ENCODE measurements around the gene RPL9. TPM values are rescaled to one million over a fixed set of nuclear protein-coding genes. Genes with fewer than 3 reads are reported as not detected.

RPL9 gene
- total RNA-seq, 4 donors from 2014 or later, result 2,396 to 3,997 (median 2,918) TPM

- TF ChIP-seq EP300 (IDR thresholded peaks at IDR 0.05), result no peak
- TF ChIP-seq, protein P1, sequence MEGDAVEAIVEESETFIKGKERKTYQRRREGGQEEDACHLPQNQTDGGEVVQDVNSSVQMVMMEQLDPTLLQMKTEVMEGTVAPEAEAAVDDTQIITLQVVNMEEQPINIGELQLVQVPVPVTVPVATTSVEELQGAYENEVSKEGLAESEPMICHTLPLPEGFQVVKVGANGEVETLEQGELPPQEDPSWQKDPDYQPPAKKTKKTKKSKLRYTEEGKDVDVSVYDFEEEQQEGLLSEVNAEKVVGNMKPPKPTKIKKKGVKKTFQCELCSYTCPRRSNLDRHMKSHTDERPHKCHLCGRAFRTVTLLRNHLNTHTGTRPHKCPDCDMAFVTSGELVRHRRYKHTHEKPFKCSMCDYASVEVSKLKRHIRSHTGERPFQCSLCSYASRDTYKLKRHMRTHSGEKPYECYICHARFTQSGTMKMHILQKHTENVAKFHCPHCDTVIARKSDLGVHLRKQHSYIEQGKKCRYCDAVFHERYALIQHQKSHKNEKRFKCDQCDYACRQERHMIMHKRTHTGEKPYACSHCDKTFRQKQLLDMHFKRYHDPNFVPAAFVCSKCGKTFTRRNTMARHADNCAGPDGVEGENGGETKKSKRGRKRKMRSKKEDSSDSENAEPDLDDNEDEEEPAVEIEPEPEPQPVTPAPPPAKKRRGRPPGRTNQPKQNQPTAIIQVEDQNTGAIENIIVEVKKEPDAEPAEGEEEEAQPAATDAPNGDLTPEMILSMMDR (IDR thresholded peaks at IDR 0.05), result no peak
- TF ChIP-seq POLR2A (IDR thresholded peaks at IDR 0.05), result no peak
- no peak for DNase-seq (ENCODE audit: low spot score in 2 of 2)
- 60 to 65% methylated on average over 1 of the region's 1 CpG for WGBS, 2 donors
- Histone ChIP-seq H3K36me3 (no peaks in the 10 kb centered on the region), H3K27me3 (no peaks in the 10 kb centered on the region), H3K4me1 (no peaks in the 10 kb centered on the region), H3K27ac (no peak overlapping the region), H3K4me3 (no peak overlapping the region), H3K9me3 (no peaks in the 10 kb centered on the region)
Measured at GRCh38 chr4:39407584-39407885, 51.2 kb downstream of the RPL9 start.

- DNase-seq (ENCODE audit: low spot score in 2 of 2), result no peak
- TF ChIP-seq, protein P1 (IDR thresholded peaks at IDR 0.05), result no peak
- no peak for TF ChIP-seq EP300 (IDR thresholded peaks at IDR 0.05)
- no peak for TF ChIP-seq POLR2A (IDR thresholded peaks at IDR 0.05)
- Histone ChIP-seq H3K27ac (no peak within 1 kb of the TSS), H3K9me3 (no peaks in the 10 kb centered on the region), H3K4me3 (no peak within 1 kb of the TSS), H3K36me3 (no peaks in the 10 kb centered on the region), H3K4me1 (no peaks in the 10 kb centered on the region), H3K27me3 (no peaks in the 10 kb centered on the region)
- WGBS, 2 donors, result 40 to 43% methylated on average over 12 of the region's 12 CpGs
Measured at GRCh38 chr4:39406763-39407583, 51.7 kb downstream of the RPL9 start, which contains the start of gene KLB. TSS of gene KLB (plus strand) at chr4:39406930. CDS start at chr4:39406950, 20 bp downstream.

Small RNA genes within 50 kb of the gene (small RNA-seq; reads per million reads assigned to genes)
- not detected for gene MIR5591
- gene RF00019, result not detected

Other genes starting within 250 kb of the RPL9 start
- gene RFC1, start 92.6 kb downstream of the RPL9 start, total RNA-seq, result 10 to 100 TPM; 23.3 to 85.9 (median 38.5) TPM
- 10 to 100 TPM in 1 of 4 donors, 1 to 10 TPM in 3; 1.6 to 10.2 (median 3.4) TPM for gene KLB, start 52.0 kb downstream of the RPL9 start, total RNA-seq
- 10 to 100 TPM in 3 of 4 donors, 1 to 10 TPM in 1; 9.3 to 11.2 (median 11.0) TPM for gene LIAS, start 134 bp upstream of the RPL9 start, total RNA-seq
- gene UGDH, start 68.5 kb upstream of the RPL9 start, total RNA-seq, result 100 to 1,000 TPM in 1 of 4 donors, 10 to 100 TPM in 3; 39.5 to 108 (median 64.4) TPM
- 10 to 100 TPM; 26.7 to 42.6 (median 36.2) TPM for gene SMIM14, start 179.9 kb upstream of the RPL9 start, total RNA-seq
- 10 to 100 TPM; 19.0 to 28.0 (median 24.5) TPM for gene UBE2K, start 239.2 kb upstream of the RPL9 start, total RNA-seq